A673 (cell line): ENCODE results near the gene FADD. TPM values are rescaled to one million over a fixed set of nuclear protein-coding genes. Genes with fewer than 3 reads are reported as not detected.

Experiments used
- BruUV-seq: library from RNA; stranded (reverse); fragments of 400-500 nt; replicated peaks from 2 replicates; lab custom pipeline; 2021; lab: Mats Ljungman, UMichigan
- CTCF ChIA-PET: fragments of 300-600 bp; sonication (Branson Sonifier 250); formaldehyde crosslinking; loops from one replicate; lab custom pipeline; 2022; ENCODE audit warnings: antibody characterized with exemption; lab: Charles Lee
- POLR2A ChIA-PET: fragments of 300-600 bp; sonication (Branson Sonifier 250); formaldehyde crosslinking; loops from one replicate; lab custom pipeline; 2022; ENCODE audit warnings: antibody characterized with exemption; ENCODE audit not compliant: low non-redundant PET; lab: Charles Lee
- DNase-seq: peaks from one replicate; pipeline ENCODE4 v3.0.0-alpha.2; 2015; ENCODE audit warnings: low spot score
- H3K27ac ChIP-seq: fragments of 200-600 bp; sonication (generic); 2 replicates; pipeline ENCODE4 v1.5.1; 2016; ENCODE audit warnings: mixed run types, low read depth, mild to moderate bottlenecking, mixed read lengths, antibody characterized with exemption, low read length; ENCODE audit not compliant: poor library complexity, severe bottlenecking
- H3K27me3 ChIP-seq: fragments of 200-600 bp; sonication (generic); replicated peaks from 2 replicates; pipeline ENCODE4 v1.6.1; 2017; ENCODE audit warnings: mixed run types, low read depth, mild to moderate bottlenecking, mixed read lengths, antibody characterized with exemption, low read length; ENCODE audit not compliant: insufficient read depth, poor library complexity
- H3K36me3 ChIP-seq: fragments of 200-600 bp; sonication (generic); 2 replicates; pipeline ENCODE4 v1.6.1; 2016; ENCODE audit warnings: mixed run types, mild to moderate bottlenecking, mixed read lengths, antibody characterized with exemption, low read length; ENCODE audit not compliant: insufficient read depth, poor library complexity, severe bottlenecking
- H3K4me1 ChIP-seq: fragments of 200-600 bp; sonication (generic); 2 replicates; pipeline ENCODE4 v1.6.1; 2017; ENCODE audit warnings: mixed run types, mild to moderate bottlenecking, mixed read lengths, antibody characterized with exemption, low read length; ENCODE audit not compliant: insufficient read depth, poor library complexity, severe bottlenecking
- H3K4me3 ChIP-seq: fragments of 200-600 bp; sonication (generic); 2 replicates; pipeline ENCODE4 v1.5.1; 2016; ENCODE audit warnings: low read depth, mixed run types, mild to moderate bottlenecking, mixed read lengths, low read length; ENCODE audit not compliant: poor library complexity, severe bottlenecking
- H3K9me3 ChIP-seq: fragments of 200-600 bp; sonication (generic); 2 replicates; pipeline ENCODE4 v1.6.1; 2016; ENCODE audit warnings: mixed run types, low read depth, mild to moderate bottlenecking, mixed read lengths, antibody characterized with exemption, low read length; ENCODE audit not compliant: poor library complexity, severe bottlenecking
- CTCF ChIP-seq: fragments of 300-800, 200-600 bp; sonication (generic); conservative IDR thresholded peaks from 2 replicates; pipeline ENCODE4 v1.5.1; 2017; ENCODE audit warnings: low read depth, mild to moderate bottlenecking, antibody characterized with exemption, low read length, moderate library complexity, mixed read lengths
- EZH2 ChIP-seq: fragments of 200-600 bp; sonication (generic); IDR thresholded peaks from 2 replicates; pipeline ENCODE4 v1.6.1; 2017; ENCODE audit warnings: borderline replicate concordance, low read depth, mild to moderate bottlenecking, mixed read lengths, antibody characterized with exemption, low read length; ENCODE audit not compliant: poor library complexity, severe bottlenecking
- intact Hi-C: fragments of 100-400 bp; cut with micrococcal nuclease; formaldehyde crosslinking; loops from one replicate; pipeline ENCODE4 v1.10.0; 2022; ENCODE audit not compliant: unreplicated experiment
- total RNA-seq: library from RNA; stranded (reverse); gene quantifications from 2 replicates; pipeline ENCODE4 v1.2.3, GENCODE V29; 2021

Gene FADD
- total RNA-seq, 1 experiment from 2014 or later: 62.7 TPM

- no peaks in the 10 kb centered on the region for H3K4me1 ChIP-seq
- no peaks in the 10 kb centered on the region for H3K27me3 ChIP-seq
- H3K4me3 ChIP-seq: no peak overlapping the region
- intact Hi-C loops: loop anchor here (10.0 kb wide), 1 partner anchor 108 kb away; no protein-coding TSS in a partner anchor
- H3K27ac ChIP-seq: no peak overlapping the region
- ChIA-PET CTCF (no interaction called here), POLR2A (no interaction called here)
- H3K9me3 ChIP-seq: no peaks in the 10 kb centered on the region
- no peak for DNase-seq
- BruUV-seq: no TSS peak
- H3K36me3 ChIP-seq: no peaks in the 10 kb centered on the region
- TF ChIP-seq CTCF: no peak
- no peak for TF ChIP-seq EZH2
Measured at GRCh38 chr11:70192666-70193410, 10.3 kb upstream of the FADD start.

GRCh38 chr11:70193411-70194292 lies 9.4 kb upstream of the FADD start:
- CTCF ChIA-PET: no interaction called here
- Histone ChIP-seq H3K27ac (no peak overlapping the region), H3K4me3 (no peak overlapping the region), H3K9me3 (no peaks in the 10 kb centered on the region), H3K27me3 (no peaks in the 10 kb centered on the region), H3K4me1 (no peaks in the 10 kb centered on the region), H3K36me3 (no peaks in the 10 kb centered on the region)
- intact Hi-C loops: loop anchor here (10.0 kb wide), 1 partner anchor 109 kb away; no protein-coding TSS in a partner anchor
- DNase-seq: no peak
- POLR2A ChIA-PET: no interaction called here
- no TSS peak for BruUV-seq
- TF ChIP-seq CTCF (no peak), EZH2 (no peak)

DNA sequence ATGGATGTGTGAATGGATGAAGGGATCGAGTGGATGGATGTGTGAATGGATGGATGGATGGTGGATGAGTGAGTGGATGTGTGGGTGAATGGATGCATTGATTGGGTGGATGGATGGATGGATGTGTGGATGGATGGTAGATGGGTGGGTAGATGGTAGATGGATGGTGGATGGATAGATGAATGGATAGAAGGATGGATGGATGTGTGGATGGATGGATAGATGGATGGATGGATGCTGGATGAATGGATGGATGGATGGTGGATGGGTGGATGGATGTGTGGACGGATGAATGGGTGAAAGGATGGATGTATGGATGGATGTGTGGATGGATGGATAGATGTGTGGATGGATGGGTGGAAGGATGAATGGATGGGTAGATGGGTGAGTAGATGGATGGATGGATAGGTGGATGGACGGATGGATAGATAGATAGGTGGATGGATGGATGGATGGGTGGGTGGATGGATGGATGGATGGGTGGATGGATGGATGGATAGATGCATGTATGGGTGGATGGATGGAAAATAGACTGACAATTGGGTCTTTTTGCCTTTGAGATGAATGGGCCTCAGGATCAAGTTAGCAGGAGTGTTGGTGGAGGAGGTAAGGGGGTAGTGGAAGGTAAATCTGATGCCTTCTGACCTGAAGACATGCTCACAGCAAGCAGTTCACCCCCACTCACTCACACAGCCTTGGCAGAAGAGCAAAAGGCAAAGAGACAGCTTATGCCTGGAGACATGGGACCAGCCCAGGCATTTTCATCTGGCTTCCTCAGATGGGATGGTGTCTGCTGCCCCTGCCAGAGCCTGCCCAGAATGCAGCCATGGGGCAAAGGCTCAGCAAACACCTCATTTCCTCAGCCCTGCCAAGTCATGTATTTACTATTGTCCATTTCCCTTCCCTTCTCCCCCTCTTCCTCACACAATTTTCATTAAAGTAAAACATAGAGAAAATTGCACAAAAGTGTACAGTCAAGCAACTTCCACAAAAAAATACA lies 8.0 kb upstream of the FADD start:
- no peaks in the 10 kb centered on the region for H3K36me3 ChIP-seq
- TF ChIP-seq CTCF: no peak
- TF ChIP-seq EZH2: no peak
- BruUV-seq: no TSS peak
- H3K27ac ChIP-seq: no peak overlapping the region
- no peak for DNase-seq
- no peaks in the 10 kb centered on the region for H3K9me3 ChIP-seq
- no peaks in the 10 kb centered on the region for H3K4me1 ChIP-seq
- H3K27me3 ChIP-seq: no peaks in the 10 kb centered on the region
- no peak overlapping the region for H3K4me3 ChIP-seq
- intact Hi-C loops: loop anchor here (5.0 to 10.0 kb wide), 3 partner anchors 110 to 508 kb away; no protein-coding TSS in a partner anchor
- POLR2A ChIA-PET: no interaction called here
- CTCF ChIA-PET: interaction anchor here (0.6 to 1.6 kb wide), 2 partner anchors 276 to 279 kb away, joined by 3 to 10 read pairs; no protein-coding TSS in a partner anchor
